GM18498 (cell line): ENCODE results near the gene TPRKB.
A peak's percentile ranks its signal among the peaks of the same experiment; 100 is the strongest.
"Not testable (repeated sequence)": the region's sequence is repeated elsewhere in the genome, so short reads cannot be mapped to it uniquely, and the experiment has no call there.

Source experiments
- ATAC-seq: cut with Tn5 transposase; IDR thresholded peaks from one replicate; pipeline ENCODE4 v1.9.1; 2021; ENCODE audit warnings: mild to moderate bottlenecking, moderate library complexity; ENCODE audit not compliant: unreplicated experiment

Gene TPRKB

DNA sequence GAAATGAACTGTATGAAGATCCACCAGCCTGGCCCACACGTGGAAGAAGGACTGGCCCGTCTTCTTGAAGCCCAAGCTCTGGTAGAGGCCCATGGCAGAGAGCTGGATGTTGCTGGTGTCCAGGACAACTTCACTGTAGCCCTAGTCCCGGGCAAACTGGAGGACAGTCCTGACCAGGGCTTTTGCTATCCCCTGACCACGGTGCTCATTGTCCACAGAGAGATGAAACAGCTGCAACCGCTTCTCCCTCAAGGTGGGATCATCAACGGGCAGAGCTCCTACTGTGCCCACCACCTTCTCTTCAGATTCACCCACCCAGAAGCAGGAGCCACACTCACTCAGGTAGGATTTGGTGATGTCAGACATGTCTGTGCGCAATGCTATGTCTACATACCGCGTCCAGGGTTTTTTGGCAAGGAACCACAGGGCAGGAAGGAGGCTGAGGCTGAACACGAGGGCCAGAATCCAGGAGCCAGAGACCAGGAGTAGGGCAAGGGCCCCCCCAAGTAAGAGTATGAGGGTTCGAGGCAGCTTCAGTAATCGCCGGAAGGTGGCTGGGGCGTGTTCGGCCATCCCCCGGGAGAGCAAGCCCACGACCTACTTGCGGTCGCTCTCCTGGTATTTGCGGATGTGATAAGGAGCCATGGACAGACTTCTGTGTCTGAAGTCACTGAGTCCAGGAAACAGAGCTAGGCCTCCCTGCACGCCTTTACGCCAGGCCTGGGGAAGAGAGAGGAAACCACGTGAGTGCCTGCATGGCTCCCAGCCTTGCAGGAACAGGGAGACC lies 36.3 kb downstream of the TPRKB start:
- ATAC-seq = no peak

DNA sequence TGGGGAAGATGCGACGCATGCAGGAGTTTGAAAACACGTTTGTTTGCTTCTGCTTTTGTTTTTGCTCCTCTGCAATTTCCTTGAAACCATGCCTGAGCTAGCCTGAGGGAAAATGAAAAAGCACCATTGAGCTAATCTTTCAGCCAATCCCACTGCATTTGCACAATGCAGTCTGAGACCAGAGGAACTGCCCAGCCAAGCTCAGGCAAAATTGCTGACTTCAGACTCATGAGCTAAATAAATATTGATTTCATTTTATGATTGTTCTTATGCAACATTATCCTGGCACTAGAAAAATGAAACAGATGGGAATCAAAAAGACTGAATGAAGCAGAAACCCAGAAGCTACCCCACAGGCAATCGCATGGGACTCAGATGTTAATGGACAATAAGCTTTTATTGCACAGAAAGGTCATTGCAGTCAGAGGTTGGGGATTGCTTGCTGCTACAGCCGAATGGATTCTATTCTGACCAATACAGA lies 37.0 kb downstream of the TPRKB start:
- ATAC-seq = no peak

- ATAC-seq = no peak
These were observed 37.7 kb downstream of the TPRKB start for GRCh38 chr2:73699437-73699836.

- ATAC-seq = no peak
These were observed 39.0 kb downstream of the TPRKB start for GRCh38 chr2:73698101-73698500.

DNA sequence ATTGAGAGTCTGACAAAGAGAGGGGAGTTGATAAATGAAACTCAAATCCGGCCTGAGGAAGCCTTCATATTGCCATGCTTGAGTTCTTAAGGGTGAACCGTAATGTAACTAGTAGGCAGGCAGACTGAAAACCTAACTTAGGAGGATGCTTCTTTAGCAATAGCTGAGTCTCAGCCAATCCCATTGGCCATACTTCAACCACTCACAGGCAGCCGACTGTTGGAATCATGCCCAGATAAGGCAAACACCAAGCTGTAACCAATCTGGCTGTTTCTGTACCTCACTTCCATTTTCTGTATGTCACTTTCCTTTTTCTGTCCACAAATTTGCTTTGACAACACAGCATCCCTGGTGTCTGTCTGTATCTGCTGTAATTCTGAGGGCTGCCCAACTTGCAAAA lies 39.5 kb downstream of the TPRKB start:
- ATAC-seq = no peak

GRCh38 chr2:73696985-73697384 lies 40.2 kb downstream of the TPRKB start:
- not testable (repeated sequence) for ATAC-seq

DNA sequence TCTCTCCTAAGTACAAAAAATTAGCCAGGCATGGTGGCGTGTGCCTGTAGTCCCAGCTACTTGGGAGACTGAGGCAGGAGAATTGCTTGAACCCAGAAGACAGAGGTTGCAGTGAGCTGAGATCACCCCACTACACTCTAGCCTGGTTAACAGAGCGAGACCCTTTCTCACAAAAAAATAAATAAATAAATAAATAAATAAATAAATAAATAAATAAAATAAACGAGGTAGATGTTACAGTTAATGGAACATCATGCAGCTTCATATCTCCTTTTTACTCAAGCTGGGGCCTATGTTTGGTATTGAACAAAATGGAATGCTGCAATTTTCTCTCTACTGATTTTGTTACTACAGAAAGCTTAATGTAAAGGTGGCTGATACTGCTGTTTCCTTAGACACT lies 40.6 kb downstream of the TPRKB start:
- not testable (repeated sequence) for ATAC-seq

- peak; percentile 61 for ATAC-seq
These were observed 46.6 kb downstream of the TPRKB start for GRCh38 chr2:73690372-73691088.

DNA sequence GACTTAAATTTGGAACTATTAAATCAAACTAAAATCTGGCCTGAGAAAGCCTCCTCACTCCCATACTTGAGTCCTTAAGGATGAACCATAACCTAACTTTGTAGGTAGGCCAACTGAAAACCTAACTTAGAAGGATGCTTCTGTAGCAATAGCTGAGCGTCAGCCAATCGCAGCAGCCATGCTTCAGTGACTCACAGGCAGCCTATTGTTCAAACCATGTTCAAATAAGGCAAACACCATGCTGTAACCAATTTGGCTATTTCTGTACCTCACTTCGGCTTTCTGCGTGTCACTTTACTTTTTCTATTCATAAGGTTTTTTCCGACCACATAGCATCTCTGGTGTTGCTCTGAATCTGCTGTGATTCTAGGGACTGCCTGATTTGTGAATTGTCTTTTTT lies 48.7 kb downstream of the TPRKB start:
- not testable (repeated sequence) for ATAC-seq

DNA sequence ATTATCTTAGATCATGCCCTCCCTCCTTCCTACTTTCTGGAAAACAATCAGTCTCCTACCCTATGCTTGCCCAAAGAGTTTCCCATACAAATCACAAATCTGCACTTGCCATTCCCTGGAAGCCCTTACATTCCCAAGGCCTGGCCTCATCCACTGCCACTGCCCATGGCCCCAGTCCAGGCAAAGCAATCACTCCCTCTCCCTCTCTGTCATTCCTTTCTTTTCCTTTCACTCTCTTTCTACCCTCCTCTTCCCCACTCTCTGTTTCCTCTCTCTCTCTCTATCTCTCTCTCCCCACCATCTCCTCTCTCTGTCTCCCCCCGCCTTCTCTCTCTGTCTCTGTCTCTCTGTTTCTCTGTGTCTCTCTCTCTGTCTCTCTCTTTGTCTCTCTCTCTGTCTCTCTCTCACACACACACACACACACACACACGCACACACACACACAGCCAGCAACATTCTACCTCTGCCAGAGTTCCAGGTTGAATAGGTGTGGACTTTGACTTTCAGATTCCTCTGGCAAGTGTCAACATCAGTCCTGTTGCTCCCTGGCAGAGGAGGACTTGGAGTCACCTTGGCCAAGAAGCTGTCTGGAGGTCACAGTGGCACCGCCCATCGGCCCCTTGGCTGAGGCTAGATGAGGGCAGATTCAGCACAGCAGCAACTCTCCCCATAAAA lies 51.2 kb downstream of the TPRKB start:
- no peak for ATAC-seq

DNA sequence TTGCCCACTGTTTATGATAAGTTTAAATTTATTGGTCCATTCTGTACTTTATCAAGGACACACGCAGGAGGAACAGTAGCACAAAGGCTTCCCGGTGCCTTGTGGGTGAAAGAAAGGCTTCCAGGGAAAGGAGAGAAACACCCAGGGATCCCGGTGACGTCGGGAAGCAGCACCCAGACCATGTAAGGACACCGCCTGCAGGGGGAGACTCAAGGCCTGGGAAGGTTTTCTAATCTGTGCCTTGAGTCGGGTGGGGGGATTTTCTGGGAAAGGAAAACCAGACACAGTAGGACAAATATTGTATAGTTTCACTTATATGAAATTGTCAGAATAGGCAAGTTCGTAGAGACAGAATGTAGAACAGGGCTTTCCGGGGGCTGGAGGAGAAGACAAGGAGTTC lies 52.2 kb downstream of the TPRKB start:
- ATAC-seq = not testable (repeated sequence)

- ATAC-seq = not testable (repeated sequence)
These were observed 52.8 kb downstream of the TPRKB start for GRCh38 chr2:73684325-73684724.

GRCh38 chr2:73679951-73680571 lies 57.1 kb downstream of the TPRKB start:
- ATAC-seq = not testable (repeated sequence)
